ENCODE measurements around the gene DAZ4.
"Not testable (repeated sequence)": the region's sequence is repeated elsewhere in the genome, so short reads cannot be mapped to it uniquely, and the experiment has no call there.

Gene DAZ4

GRCh38 chrY:24833619-24834018, at the start of gene DAZ4:
TSS of gene DAZ4 (plus strand) at chrY:24833919. CDS start at chrY:24834127, 208 bp downstream.
- DNase-seq: not testable (repeated sequence)

- DNase-seq: not testable (repeated sequence)
Measured at GRCh38 chrY:24813293-24813692, 20.4 kb upstream of the DAZ4 start, which contains the start of gene DAZ3. TSS of gene DAZ3 (minus strand) at chrY:24813393. CDS start at chrY:24813185, 208 bp downstream.

DNA sequence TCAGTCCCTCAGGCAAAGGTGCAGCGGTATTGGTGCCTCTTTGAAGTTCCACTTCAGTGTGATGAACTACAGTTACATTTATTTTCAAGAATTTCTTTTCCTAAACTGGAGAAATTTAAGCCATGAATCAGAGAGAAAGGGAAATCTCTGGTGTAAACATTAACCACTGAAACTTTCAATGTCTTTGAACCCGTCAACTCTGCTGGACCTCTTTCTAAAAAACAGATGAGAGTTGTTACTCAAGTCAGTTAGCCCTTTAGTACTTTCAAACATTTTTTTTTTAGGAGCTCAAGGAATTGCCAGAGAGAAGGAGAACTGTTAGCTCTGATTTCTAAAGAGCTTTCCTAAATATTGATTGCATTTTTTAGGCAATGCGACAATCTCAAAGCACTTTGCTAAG, 11.9 kb upstream of the DAZ4 start:
- DNase-seq: not testable (repeated sequence)

DNA sequence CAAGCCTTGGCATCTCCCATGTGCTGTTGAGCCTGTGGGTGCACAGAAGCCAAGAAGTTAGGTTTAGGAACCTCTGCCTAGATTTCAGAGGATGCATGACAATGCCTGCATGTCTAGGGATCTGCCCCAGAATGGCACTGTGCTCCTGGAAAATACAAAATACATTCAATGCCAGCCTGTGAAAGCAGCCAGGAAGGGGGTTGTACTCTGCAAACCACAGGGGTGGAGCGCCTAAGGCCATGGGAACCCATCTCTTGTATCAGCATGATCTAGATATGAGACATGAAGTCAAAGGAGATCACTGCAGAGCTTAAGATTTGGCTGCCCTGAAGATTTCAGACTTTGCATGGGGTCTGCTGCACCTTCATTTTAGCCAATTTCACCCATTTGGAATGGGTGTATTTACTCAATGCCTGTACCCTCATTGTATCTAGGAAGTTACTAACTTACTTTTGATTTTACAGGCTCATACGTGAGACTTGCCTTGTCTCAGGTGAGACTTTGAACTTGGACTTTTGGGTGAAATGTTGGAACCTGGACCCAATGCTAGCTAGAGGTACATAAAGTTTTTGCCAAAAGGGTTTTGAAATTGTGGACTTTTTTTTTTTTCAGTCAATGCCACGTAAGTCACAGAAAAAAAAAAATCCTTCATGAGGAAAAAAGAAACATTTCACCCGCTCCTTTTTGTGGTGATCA, 9.4 kb upstream of the DAZ4 start:
- not testable (repeated sequence) for DNase-seq

- DNase-seq: not testable (repeated sequence)
Measured at GRCh38 chrY:24825069-24825468, 8.7 kb upstream of the DAZ4 start.
